ENCODE data around the gene TRRAP. TPM values are rescaled to one million over a fixed set of nuclear protein-coding genes. Genes with fewer than 3 reads are reported as not detected.

Gene TRRAP
- total RNA-seq, 1 experiment from 2014 or later, result 55.8 TPM

GRCh38 chr7:98935811-98936210 is 57.5 kb downstream of the TRRAP start:
- Histone ChIP-seq H3K36me3 (ENCODE audit: low read depth) (peaks cover 15% of the 10 kb centered on the region), H3K27ac (no peak overlapping the region), H3K4me3 (no peak overlapping the region), H3K27me3 (ENCODE audit: insufficient read depth, low read depth) (no peaks in the 10 kb centered on the region), H3F3A (ENCODE audit: insufficient read depth, low read depth) (no peaks in the 10 kb centered on the region), H3K4me1 (replicated peaks; ENCODE audit: insufficient read depth) (no peaks in the 10 kb centered on the region), H3K9me2 (ENCODE audit: insufficient read depth) (no peaks in the 10 kb centered on the region), H2AFZ (no peak overlapping the region), H4K20me1 (ENCODE audit: insufficient read depth) (peaks cover 4% of the 10 kb centered on the region; the same call in 1 of the 2 replicates), H3K4me2 (no peak overlapping the region), H3K9me3 (ENCODE audit: insufficient read depth, low read depth) (no peaks in the 10 kb centered on the region), H3K79me2 (ENCODE audit: low read depth) (no peaks in the 10 kb centered on the region)
- POLR2A ChIA-PET (ENCODE audit: unreplicated experiment), result no interaction called here
- CTCF ChIA-PET, result no interaction called here
- BruUV-seq (replicated peaks), result no TSS peak
- intact Hi-C loops (cut with micrococcal nuclease; ENCODE audit: unreplicated experiment), result no loop called here
- DNase-seq, result no peak
- TF ChIP-seq EZH2 (IDR thresholded peaks at IDR 0.05; ENCODE audit: low read depth), result no peak
- no peak for TF ChIP-seq CTCF (conservative IDR thresholded peaks at IDR 0.05)

- Histone ChIP-seq H2AFZ (no peak overlapping the region), H3K27ac (no peak overlapping the region), H3F3A (ENCODE audit: insufficient read depth, low read depth) (no peaks in the 10 kb centered on the region; the same call in 1 of the 2 replicates), H3K4me3 (no peak overlapping the region), H3K9me2 (ENCODE audit: insufficient read depth) (no peaks in the 10 kb centered on the region), H3K79me2 (ENCODE audit: low read depth) (no peaks in the 10 kb centered on the region), H3K9me3 (ENCODE audit: insufficient read depth, low read depth) (no peaks in the 10 kb centered on the region), H3K27me3 (ENCODE audit: insufficient read depth, low read depth) (no peaks in the 10 kb centered on the region), H4K20me1 (ENCODE audit: insufficient read depth) (peaks cover 9% of the 10 kb centered on the region), H3K4me2 (no peak overlapping the region), H3K4me1 (replicated peaks; ENCODE audit: insufficient read depth) (no peaks in the 10 kb centered on the region), H3K36me3 (ENCODE audit: low read depth) (peaks cover 26% of the 10 kb centered on the region)
- no peak for TF ChIP-seq EZH2 (IDR thresholded peaks at IDR 0.05; ENCODE audit: low read depth)
- no peak for TF ChIP-seq CTCF (conservative IDR thresholded peaks at IDR 0.05)
- ChIA-PET CTCF (interaction anchor here (0.6 kb wide), 1 partner anchor 1339 kb away, joined by 3 read pairs; no protein-coding TSS in a partner anchor), POLR2A (ENCODE audit: unreplicated experiment) (no interaction called here)
- no peak for DNase-seq
- no TSS peak for BruUV-seq (replicated peaks)
- intact Hi-C loops (cut with micrococcal nuclease; ENCODE audit: unreplicated experiment), result loop anchor here (10.0 kb wide), 1 partner anchor 59 kb away; no protein-coding TSS in a partner anchor
Observed at GRCh38 chr7:98943336-98943735, 65.0 kb downstream of the TRRAP start.

GRCh38 chr7:98944386-98944785 is 66.1 kb downstream of the TRRAP start:
- Histone ChIP-seq H3K9me2 (ENCODE audit: insufficient read depth) (no peaks in the 10 kb centered on the region), H2AFZ (no peak overlapping the region), H4K20me1 (ENCODE audit: insufficient read depth) (peaks cover 9% of the 10 kb centered on the region), H3K4me2 (no peak overlapping the region), H3K79me2 (ENCODE audit: low read depth) (no peaks in the 10 kb centered on the region), H3F3A (ENCODE audit: insufficient read depth, low read depth) (no peaks in the 10 kb centered on the region; the same call in 1 of the 2 replicates), H3K27ac (no peak overlapping the region), H3K4me3 (no peak overlapping the region), H3K27me3 (ENCODE audit: insufficient read depth, low read depth) (no peaks in the 10 kb centered on the region), H3K9me3 (ENCODE audit: insufficient read depth, low read depth) (no peaks in the 10 kb centered on the region), H3K36me3 (ENCODE audit: low read depth) (peaks cover 31% of the 10 kb centered on the region), H3K4me1 (replicated peaks; ENCODE audit: insufficient read depth) (no peaks in the 10 kb centered on the region)
- no peak for DNase-seq
- ChIA-PET CTCF (interaction anchor here (0.6 kb wide), 1 partner anchor 522 kb away, joined by 5 read pairs; no protein-coding TSS in a partner anchor), POLR2A (ENCODE audit: unreplicated experiment) (interaction anchor here (0.6 to 0.7 kb wide), 4 partner anchors 9 to 612 kb away, joined by 3 to 7 read pairs (median 5); no protein-coding TSS in a partner anchor)
- TF ChIP-seq EZH2 (IDR thresholded peaks at IDR 0.05; ENCODE audit: low read depth) (no peak), CTCF (conservative IDR thresholded peaks at IDR 0.05) (no peak)
- no TSS peak for BruUV-seq (replicated peaks)
- intact Hi-C loops (cut with micrococcal nuclease; ENCODE audit: unreplicated experiment), result loop anchor here (10.0 kb wide), 1 partner anchor 60 kb away; no protein-coding TSS in a partner anchor
